IMR-90 (cell line): ENCODE results near the gene AMIGO1. TPM values are rescaled to one million over a fixed set of nuclear protein-coding genes. Genes with fewer than 3 reads are reported as not detected.

Experiments
- ATAC-seq: fragments of 200-7000 bp; cut with Tn5 transposase; 2 replicates; pipeline ENCODE4 v1.9.1; 2020; ENCODE audit warnings: low read depth, mild to moderate bottlenecking, moderate library complexity
- BruUV-seq: library from RNA; stranded (reverse); fragments of 400-500 nt; replicated peaks from 2 replicates; lab custom pipeline; 2021; lab: Mats Ljungman, UMichigan
- CTCF ChIA-PET: fragments of 300-600 bp; formaldehyde crosslinking; extraction: SDS; loops from one replicate; lab custom pipeline; 2021; ENCODE audit warnings: antibody characterized with exemption; lab: Yijun Ruan, JAX
- POLR2A ChIA-PET: fragments of 300-600 bp; sonication (Branson Sonifier 250); formaldehyde crosslinking; loops from one replicate; lab custom pipeline; 2022; ENCODE audit warnings: antibody characterized with exemption; ENCODE audit not compliant: unreplicated experiment; lab: Charles Lee
- DNase-seq: peaks from one replicate; pipeline ENCODE4 v3.0.0; 2013
- H2AFZ ChIP-seq: replicated peaks from 2 replicates; pipeline ENCODE3; 2013; ENCODE audit warnings: low read length, mild to moderate bottlenecking; ENCODE audit not compliant: poor library complexity
- H2AK5ac ChIP-seq: 2 replicates; pipeline ENCODE4 v1.6.1; 2013; ENCODE audit warnings: low read depth, low read length, inconsistent platforms
- H2AK9ac ChIP-seq: replicated peaks from 2 replicates; pipeline ENCODE3; 2013; ENCODE audit warnings: mild to moderate bottlenecking, low read depth, low read length, moderate library complexity; ENCODE audit not compliant: poor library complexity
- H2BK120ac ChIP-seq: 2 replicates; pipeline ENCODE4 v1.6.1; 2013; ENCODE audit warnings: low read depth, low read length, inconsistent platforms
- H2BK15ac ChIP-seq: 3 replicates; pipeline ENCODE4 v1.6.1; 2013; ENCODE audit warnings: low read depth, low read length, inconsistent platforms
- H2BK20ac ChIP-seq: 2 replicates; pipeline ENCODE4 v1.6.1; 2013; ENCODE audit warnings: low read depth, mild to moderate bottlenecking, inconsistent platforms, low read length, moderate library complexity
- H2BK5ac ChIP-seq: 2 replicates; pipeline ENCODE4 v1.6.1; 2013; ENCODE audit warnings: mild to moderate bottlenecking, low read depth, low read length, inconsistent platforms; ENCODE audit not compliant: poor library complexity, severe bottlenecking
- H3K14ac ChIP-seq: replicated peaks from 2 replicates; pipeline ENCODE4 v1.6.1; 2013; ENCODE audit warnings: low read depth, low read length, inconsistent platforms
- H3K18ac ChIP-seq: 2 replicates; pipeline ENCODE4 v1.6.1; 2013; ENCODE audit warnings: low read depth, low read length, control low read depth
- H3K23ac ChIP-seq: 2 replicates; pipeline ENCODE4 v1.6.1; 2013; ENCODE audit warnings: low read depth, low read length, inconsistent platforms
- H3K27ac ChIP-seq: 2 replicates; pipeline ENCODE4 v1.5.1; 2013; ENCODE audit warnings: mild to moderate bottlenecking, control low read depth, low read length; ENCODE audit not compliant: insufficient read depth
- H3K27me3 ChIP-seq: 2 replicates; pipeline ENCODE4 v1.6.1; 2013; ENCODE audit warnings: low read length; ENCODE audit not compliant: control insufficient read depth, insufficient read depth
- H3K36me3 ChIP-seq: 2 replicates; pipeline ENCODE4 v1.6.1; 2013; ENCODE audit warnings: low read length, mixed read lengths; ENCODE audit not compliant: control insufficient read depth, insufficient read depth
- H3K4ac ChIP-seq: 2 replicates; pipeline ENCODE4 v1.6.1; 2013; ENCODE audit warnings: low read depth, low read length, inconsistent platforms
- H3K4me1 ChIP-seq: 2 replicates; pipeline ENCODE4 v1.6.1; 2013; ENCODE audit warnings: low read length, mixed read lengths; ENCODE audit not compliant: control insufficient read depth, insufficient read depth
- H3K4me2 ChIP-seq: 2 replicates; pipeline ENCODE4 v1.6.1; 2013; ENCODE audit warnings: low read depth, mild to moderate bottlenecking, control low read depth, low read length, moderate library complexity
- H3K4me3 ChIP-seq: 2 replicates; pipeline ENCODE4 v1.5.1; 2013; ENCODE audit warnings: low read depth, mild to moderate bottlenecking, control low read depth, low read length, moderate library complexity; ENCODE audit not compliant: insufficient read depth
- H3K56ac ChIP-seq: 2 replicates; pipeline ENCODE4 v1.6.1; 2013; ENCODE audit warnings: low read length, inconsistent platforms; ENCODE audit not compliant: insufficient read depth; ENCODE audit errors: extremely low read depth
- H3K79me1 ChIP-seq, 2 experiments: 2 replicates each; pipeline ENCODE4 v1.6.1; 2013; ENCODE audit warnings: low read length in 2 of 2, inconsistent platforms in 1 of 2, low read depth in 1 of 2
- H3K9ac ChIP-seq: 2 replicates; pipeline ENCODE4 v1.6.1; 2013; ENCODE audit warnings: low read depth, low read length, control low read depth
- H3K9me1 ChIP-seq: 2 replicates; pipeline ENCODE4 v1.6.1; 2013; ENCODE audit warnings: low read length, inconsistent platforms; ENCODE audit not compliant: insufficient read depth
- H3K9me3 ChIP-seq: 2 replicates; pipeline ENCODE4 v1.6.1; 2013; ENCODE audit warnings: low read length; ENCODE audit not compliant: control insufficient read depth, insufficient read depth
- H4K20me1 ChIP-seq: 2 replicates; pipeline ENCODE4 v1.6.1; 2013; ENCODE audit warnings: low read length, inconsistent platforms; ENCODE audit not compliant: insufficient read depth
- H4K5ac ChIP-seq: 2 replicates; pipeline ENCODE4 v1.6.1; 2013; ENCODE audit warnings: mild to moderate bottlenecking, low read depth, low read length, control low read depth
- H4K8ac ChIP-seq, 2 experiments: 2 replicates each; pipeline ENCODE4 v1.6.1; 2013; ENCODE audit warnings: low read depth in 2 of 2, low read length in 2 of 2, control low read depth in 1 of 2, inconsistent platforms in 1 of 2
- H4K91ac ChIP-seq: 2 replicates; pipeline ENCODE4 v1.6.1; 2013; ENCODE audit warnings: low read depth, low read length, inconsistent platforms; ENCODE audit not compliant: insufficient read depth
- SMC3 ChIP-seq: fragments of 150-350 bp; IDR thresholded peaks from 2 replicates; pipeline ENCODE4 v1.6.1; 2016; ENCODE audit warnings: low read depth, mild to moderate bottlenecking, antibody characterized with exemption, low read length, moderate library complexity
- WGBS, 2 experiments: methylation state at CpG; one replicate each; pipeline versions ENCODE4 v1.1.5 to v1.1.7; 2013; ENCODE audit warnings: missing lambda C conversion rate in 2 of 2; ENCODE audit not compliant: insufficient read length in 1 of 2; ENCODE audit errors: extremely low coverage in 2 of 2; 5-methylcytosine and 5-hydroxymethylcytosine counted together
- dilution Hi-C: fragments of 300-500 bp; cut with HindIII; formaldehyde crosslinking; loops from one replicate; pipeline ENCODE4 v1.14.3; 2018; ENCODE audit warnings: low sequenced_read_pairs; ENCODE audit not compliant: unreplicated experiment
- in situ Hi-C: fragments of 300-500 bp; cut with MboI; formaldehyde crosslinking; loops from 3 replicates; pipeline ENCODE4 v1.14.3; 2019; ENCODE audit warnings: low sequenced_read_pairs, inconsistent platforms, mixed read lengths
- intact Hi-C: fragments of 100-400 bp; cut with micrococcal nuclease; formaldehyde crosslinking; loops from 2 replicates; pipeline ENCODE4 v1.10.0; 2022
- polyA plus RNA-seq, 3 experiments: library from polyadenylated mRNA; depleted of rRNA; stranded (reverse); fragments of >200 nt; gene quantifications; 2 replicates each; pipeline ENCODE4 v1.2.3, GENCODE V29; 2012; ENCODE audit warnings: low replicate concordance in 1 of 3
- total RNA-seq: library from RNA; depleted of rRNA; stranded (reverse); fragments of >200 nt; gene quantifications from 2 replicates; pipeline ENCODE4 v1.2.3, GENCODE V29; 2012

AMIGO1 gene
- total and polyA plus RNA-seq, 2 of the 4 experiments (the other 2 are of a cell fraction): 1.5 to 1.6 TPM

- no TSS peak for BruUV-seq
- Histone ChIP-seq H3K14ac (no peak overlapping the region), H3K4me2 (no peak overlapping the region), H4K20me1 (peaks cover 2% of the 10 kb centered on the region; the same call in 1 of the 2 replicates), H4K91ac (no peak overlapping the region), H3K4ac (no peak overlapping the region), H2BK15ac (no peak overlapping the region), H2BK20ac (no peak overlapping the region), H2BK120ac (no peak overlapping the region), H3K79me1 (peaks cover 15 to 21% of the 10 kb centered on the region in 2 experiments), H3K9me1 (peaks cover 8% of the 10 kb centered on the region), H3K4me3 (no peak overlapping the region), H3K27me3 (no peaks in the 10 kb centered on the region), H2AFZ (no peak overlapping the region), H2AK5ac (no peak overlapping the region), H4K8ac (no peak overlapping the region), H3K56ac (no peak overlapping the region), H2BK5ac (no peak overlapping the region), H3K9ac (no peak overlapping the region), H3K9me3 (no peaks in the 10 kb centered on the region), H3K4me1 (peaks cover 6% of the 10 kb centered on the region), H3K27ac (no peak overlapping the region), H2AK9ac (peak overlapping the region; percentile 70), H3K23ac (no peak overlapping the region), H3K18ac (no peak overlapping the region), H4K5ac (no peak overlapping the region), H3K36me3 (peaks cover 21% of the 10 kb centered on the region)
- DNase-seq (no peak), ATAC-seq (no peak)
- in situ Hi-C loops (no loop called here), dilution Hi-C loops (no loop called here), intact Hi-C loops (no loop called here)
- ChIA-PET CTCF (interaction anchor here (0.6 to 8.5 kb wide), 7 partner anchors 8 to 309 kb away, joined by 3 to 75 read pairs (median 4); partner anchors contain the start of gene AMIGO1), POLR2A (no interaction called here)
- no peak for TF ChIP-seq SMC3
- WGBS, 2 experiments: 96% methylated on average over 5 of the region's 8 CpGs; no CpG with 5 or more reads in 1 of the 2 experiments
Observed at GRCh38 chr1:109491372-109491771, 18.2 kb downstream of the AMIGO1 start.
